Measurements from ENCODE around the gene UBE2H.

UBE2H gene

DNA sequence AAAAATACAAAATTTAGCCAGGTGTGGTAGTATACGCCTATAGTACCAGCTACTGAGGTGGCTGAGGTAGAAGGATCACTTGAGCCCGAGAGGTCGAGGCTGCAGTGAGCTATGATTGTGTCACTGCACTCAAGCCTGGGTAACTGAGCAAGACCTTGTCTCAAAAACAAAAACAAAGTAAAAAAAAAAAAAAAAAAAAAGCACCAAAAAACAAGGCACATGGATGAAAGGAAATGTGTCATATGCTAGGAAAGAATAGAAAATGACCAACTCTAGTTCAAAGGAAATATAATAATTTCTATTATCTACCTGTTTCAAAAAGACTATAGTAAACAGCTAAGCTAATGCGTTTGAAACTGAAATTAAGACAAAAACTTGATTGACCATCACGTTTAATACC lies 33.8 kb downstream of the UBE2H start:
- H3K9me3 ChIP-seq (ENCODE audit: insufficient read depth, low read length), result no peaks in the 10 kb centered on the region
- no peaks in the 10 kb centered on the region; the same call in 1 of the 2 replicates for H4K20me1 ChIP-seq (ENCODE audit: low read depth, low read length)
- TF ChIP-seq, protein P1, sequence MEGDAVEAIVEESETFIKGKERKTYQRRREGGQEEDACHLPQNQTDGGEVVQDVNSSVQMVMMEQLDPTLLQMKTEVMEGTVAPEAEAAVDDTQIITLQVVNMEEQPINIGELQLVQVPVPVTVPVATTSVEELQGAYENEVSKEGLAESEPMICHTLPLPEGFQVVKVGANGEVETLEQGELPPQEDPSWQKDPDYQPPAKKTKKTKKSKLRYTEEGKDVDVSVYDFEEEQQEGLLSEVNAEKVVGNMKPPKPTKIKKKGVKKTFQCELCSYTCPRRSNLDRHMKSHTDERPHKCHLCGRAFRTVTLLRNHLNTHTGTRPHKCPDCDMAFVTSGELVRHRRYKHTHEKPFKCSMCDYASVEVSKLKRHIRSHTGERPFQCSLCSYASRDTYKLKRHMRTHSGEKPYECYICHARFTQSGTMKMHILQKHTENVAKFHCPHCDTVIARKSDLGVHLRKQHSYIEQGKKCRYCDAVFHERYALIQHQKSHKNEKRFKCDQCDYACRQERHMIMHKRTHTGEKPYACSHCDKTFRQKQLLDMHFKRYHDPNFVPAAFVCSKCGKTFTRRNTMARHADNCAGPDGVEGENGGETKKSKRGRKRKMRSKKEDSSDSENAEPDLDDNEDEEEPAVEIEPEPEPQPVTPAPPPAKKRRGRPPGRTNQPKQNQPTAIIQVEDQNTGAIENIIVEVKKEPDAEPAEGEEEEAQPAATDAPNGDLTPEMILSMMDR (IDR thresholded peaks at IDR 0.05; ENCODE audit: insufficient read depth, low read length, poor library complexity, severe bottlenecking), result no peak
- TF ChIP-seq EZH2phosphoT487 (conservative IDR thresholded peaks at IDR 0.05; ENCODE audit: low read length), result no peak
- H3K9me2 ChIP-seq (replicated peaks; ENCODE audit: insufficient read depth, low read length), result no peaks in the 10 kb centered on the region
- H3K4me2 ChIP-seq (ENCODE audit: low read depth, low read length, poor library complexity, severe bottlenecking), result no peak overlapping the region
- H3K79me2 ChIP-seq (ENCODE audit: insufficient read depth, low read length), result no peaks in the 10 kb centered on the region
- H3K27me3 ChIP-seq (ENCODE audit: low read length), result no peaks in the 10 kb centered on the region
- H3K36me3 ChIP-seq (ENCODE audit: low read length), result no peaks in the 10 kb centered on the region
- no peak overlapping the region for H3K27ac ChIP-seq (ENCODE audit: low read depth, low read length)
- no peak overlapping the region for H3K4me3 ChIP-seq (ENCODE audit: insufficient read depth, low read length, poor library complexity, severe bottlenecking)
- H2AFZ ChIP-seq (ENCODE audit: low read depth, low read length, severe bottlenecking), result no peak overlapping the region
- H3F3A ChIP-seq (ENCODE audit: insufficient read depth), result no peaks in the 10 kb centered on the region
- no peak overlapping the region for H3K9ac ChIP-seq (ENCODE audit: low read length)

DNA sequence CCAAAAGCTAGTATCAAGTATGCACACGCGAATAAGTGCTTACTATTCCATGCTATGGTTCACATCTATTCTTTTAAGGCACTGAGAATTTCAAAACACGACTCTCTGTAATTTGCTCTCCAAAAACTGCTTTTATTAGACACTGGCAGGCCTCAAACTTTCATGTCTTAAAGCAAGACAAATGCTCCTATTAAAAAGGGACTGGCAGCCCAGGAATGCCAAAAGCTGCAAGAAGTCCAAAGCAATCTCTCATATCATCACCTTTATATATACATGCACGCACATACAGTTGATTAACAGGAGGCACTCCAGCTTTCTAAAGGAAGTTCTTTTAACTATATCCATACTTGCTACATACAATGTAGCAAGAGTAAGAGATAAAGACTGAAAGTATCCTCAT lies 34.8 kb downstream of the UBE2H start:
- no peak overlapping the region for H3K4me3 ChIP-seq (ENCODE audit: insufficient read depth, low read length, poor library complexity, severe bottlenecking)
- H3F3A ChIP-seq (ENCODE audit: insufficient read depth), result no peaks in the 10 kb centered on the region
- H3K9me2 ChIP-seq (replicated peaks; ENCODE audit: insufficient read depth, low read length), result no peaks in the 10 kb centered on the region
- H3K9ac ChIP-seq (ENCODE audit: low read length), result no peak overlapping the region
- H4K20me1 ChIP-seq (ENCODE audit: low read depth, low read length), result no peaks in the 10 kb centered on the region; the same call in 1 of the 2 replicates
- H3K79me2 ChIP-seq (ENCODE audit: insufficient read depth, low read length), result no peaks in the 10 kb centered on the region
- H3K36me3 ChIP-seq (ENCODE audit: low read length), result no peaks in the 10 kb centered on the region
- H3K9me3 ChIP-seq (ENCODE audit: insufficient read depth, low read length), result no peaks in the 10 kb centered on the region
- H3K27ac ChIP-seq (ENCODE audit: low read depth, low read length), result no peak overlapping the region
- H2AFZ ChIP-seq (ENCODE audit: low read depth, low read length, severe bottlenecking), result no peak overlapping the region
- H3K4me2 ChIP-seq (ENCODE audit: low read depth, low read length, poor library complexity, severe bottlenecking), result no peak overlapping the region
- H3K27me3 ChIP-seq (ENCODE audit: low read length), result no peaks in the 10 kb centered on the region
- TF ChIP-seq, protein P1 (IDR thresholded peaks at IDR 0.05; ENCODE audit: insufficient read depth, low read length, poor library complexity, severe bottlenecking), result no peak
- no peak for TF ChIP-seq EZH2phosphoT487 (conservative IDR thresholded peaks at IDR 0.05; ENCODE audit: low read length)

DNA sequence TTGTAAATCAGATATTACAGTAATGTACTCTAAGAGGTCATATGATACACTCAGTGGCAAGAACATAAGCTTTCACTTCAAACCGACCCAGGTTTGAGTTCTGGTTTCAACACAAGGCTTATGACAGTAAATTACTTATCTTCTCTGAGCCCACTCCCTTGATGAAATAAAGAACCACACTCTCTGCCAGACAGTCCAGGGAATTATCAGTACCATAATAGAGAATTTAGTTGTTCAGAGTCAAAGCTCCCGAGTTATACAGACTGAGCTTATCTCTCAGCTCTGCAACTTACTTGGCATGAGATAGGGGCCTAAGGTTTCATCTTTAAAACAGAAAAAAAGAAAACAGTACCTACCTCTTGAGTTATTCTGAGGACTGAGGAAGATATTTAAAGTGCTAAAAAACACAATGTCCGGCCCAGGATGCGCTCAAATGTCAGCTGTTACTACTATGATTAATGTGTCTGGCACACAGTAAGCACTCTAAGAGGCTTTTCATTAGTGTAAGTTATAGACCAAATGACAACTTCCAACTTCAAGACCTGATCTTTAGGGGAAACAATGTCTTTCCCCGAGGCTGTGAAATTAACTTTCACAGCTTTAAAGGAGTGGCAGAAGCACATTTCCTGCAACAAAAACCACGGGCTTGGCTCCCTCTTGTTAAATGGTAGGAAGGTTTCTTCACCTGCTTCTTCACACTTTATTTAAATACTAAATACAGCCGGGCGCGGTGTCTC lies 38.1 kb downstream of the UBE2H start:
- Histone ChIP-seq H3K79me2 (ENCODE audit: insufficient read depth, low read length) (no peaks in the 10 kb centered on the region), H3K36me3 (ENCODE audit: low read length) (no peaks in the 10 kb centered on the region), H3F3A (ENCODE audit: insufficient read depth) (no peaks in the 10 kb centered on the region), H3K9me2 (replicated peaks; ENCODE audit: insufficient read depth, low read length) (no peaks in the 10 kb centered on the region), H4K20me1 (ENCODE audit: low read depth, low read length) (no peaks in the 10 kb centered on the region), H3K27ac (ENCODE audit: low read depth, low read length) (no peak overlapping the region), H3K9ac (ENCODE audit: low read length) (no peak overlapping the region), H2AFZ (ENCODE audit: low read depth, low read length, severe bottlenecking) (no peak overlapping the region), H3K27me3 (ENCODE audit: low read length) (no peaks in the 10 kb centered on the region), H3K9me3 (ENCODE audit: insufficient read depth, low read length) (no peaks in the 10 kb centered on the region), H3K4me2 (ENCODE audit: low read depth, low read length, poor library complexity, severe bottlenecking) (no peak overlapping the region), H3K4me3 (ENCODE audit: insufficient read depth, low read length, poor library complexity, severe bottlenecking) (no peak overlapping the region)
- no peak for TF ChIP-seq EZH2phosphoT487 (conservative IDR thresholded peaks at IDR 0.05; ENCODE audit: low read length)
- TF ChIP-seq, protein P1 (IDR thresholded peaks at IDR 0.05; ENCODE audit: insufficient read depth, low read length, poor library complexity, severe bottlenecking), result no peak
